Lung (tissue), 12 donors: Measurements from ENCODE around the gene CEP57L1. TPM values are rescaled to one million over a fixed set of nuclear protein-coding genes. Genes with fewer than 3 reads are reported as not detected.
A peak's percentile ranks its signal among the peaks of the same experiment; 100 is the strongest.

Experiments used
- ATAC-seq: fragments of 200-7000 bp; cut with Tn5 transposase; one replicate; pipeline ENCODE4 v1.9.1; 2020; ENCODE audit warnings: moderate number of reproducible peaks; ENCODE audit not compliant: insufficient read depth, low FRiP score
- DNase-seq, 3 donors: peaks; one replicate each; pipeline ENCODE4 v3.0.0-alpha.2; 2013 to 2017
- H3K27ac ChIP-seq, 2 donors: one replicate each; pipeline ENCODE4 v1.5.1; 2013; ENCODE audit warnings: mild to moderate bottlenecking in 2 of 2, moderate library complexity in 2 of 2, control low read depth in 1 of 2, inconsistent platforms in 1 of 2, low read depth in 1 of 2, low read length in 1 of 2
- H3K27me3 ChIP-seq, 3 donors: one replicate each; pipeline ENCODE4 v1.5.1; 2013; ENCODE audit warnings: low read length in 2 of 3; ENCODE audit not compliant: control insufficient read depth in 3 of 3, insufficient read depth in 3 of 3
- H3K36me3 ChIP-seq, 4 donors: one replicate each; pipeline ENCODE4 v1.5.1; 2013; ENCODE audit warnings: low read length in 4 of 4, mild to moderate bottlenecking in 1 of 4, moderate library complexity in 1 of 4; ENCODE audit not compliant: control insufficient read depth in 4 of 4, insufficient read depth in 4 of 4
- H3K4me1 ChIP-seq, 5 donors: one replicate each; pipeline ENCODE4 v1.5.1; 2013; ENCODE audit warnings: low read length in 5 of 5, mild to moderate bottlenecking in 2 of 5, moderate library complexity in 1 of 5; ENCODE audit not compliant: control insufficient read depth in 5 of 5, insufficient read depth in 5 of 5
- H3K4me3 ChIP-seq: one replicate; pipeline ENCODE4 v1.5.1; 2013; ENCODE audit warnings: mild to moderate bottlenecking, control low read depth, moderate library complexity
- H3K9ac ChIP-seq, 2 donors: one replicate each; pipeline ENCODE4 v1.5.1; 2013; ENCODE audit warnings: low read length in 2 of 2, control low read depth in 1 of 2; ENCODE audit not compliant: insufficient read depth in 1 of 2
- H3K9me3 ChIP-seq, 4 donors: one replicate each; pipeline ENCODE4 v1.5.1; 2013; ENCODE audit warnings: low read length in 3 of 4, mild to moderate bottlenecking in 1 of 4, moderate library complexity in 1 of 4; ENCODE audit not compliant: control insufficient read depth in 4 of 4, insufficient read depth in 3 of 4
- CTCF ChIP-seq: IDR thresholded peaks from 2 replicates; pipeline ENCODE4 v1.5.1; 2012; ENCODE audit warnings: mild to moderate bottlenecking; ENCODE audit errors: control extremely low read depth, extremely low read depth
- WGBS, 2 donors: extraction: QIAGEN DNeasy Blood & Tissue Kit; methylation state at CpG; one replicate each; pipeline ENCODE4 v1.1.7; 2013; 5-methylcytosine and 5-hydroxymethylcytosine counted together
- polyA plus RNA-seq, 2 donors: library from polyadenylated mRNA; stranded (reverse); fragments of 200-250 nt; gene quantifications; one replicate each; pipeline ENCODE4 v1.2.1, GENCODE V29; 2013
- total RNA-seq, 2 donors: library from RNA; depleted of rRNA in 1 of 2; stranded (reverse); fragments of >200 nt in 1 of 2; gene quantifications; one replicate each; pipeline ENCODE4 v1.2.1, GENCODE V29; 2014 to 2021
- donor health status: control.
- donor health status: control.
- donor health status: Bipolar disorder and iron deficiency.
- donor health status: healthy.
- donor health status: DM: yes; HTN: yes; CAD: no.

CEP57L1 gene
- total and polyA plus RNA-seq, 4 donors = 4.8 to 44.3 (median 8.2) TPM

- peak overlapping the region; percentile 38 for H3K4me3 ChIP-seq
- WGBS, 2 donors = 0 to 3% methylated on average over 8 of the region's 8 CpGs
- H3K9ac ChIP-seq = peak overlapping the region; percentile 93 to 99
- ATAC-seq (no peak), DNase-seq (no peak)
- H3K4me1 ChIP-seq = peaks cover 0 to 33% (median 9%) of the 10 kb centered on the region in 5 donors
- peak overlapping the region; percentile 99 for H3K27ac ChIP-seq
- no peaks in the 10 kb centered on the region for H3K27me3 ChIP-seq
- TF ChIP-seq CTCF = no peak
- peaks cover 0 to 6% (median 0%) of the 10 kb centered on the region in 4 donors for H3K36me3 ChIP-seq
- H3K9me3 ChIP-seq = no peaks in the 10 kb centered on the region
Measured at GRCh38 chr6:109095835-109096084, 453 bp downstream of the CEP57L1 start.

GRCh38 chr6:109096208-109096607 lies 901 bp downstream of the CEP57L1 start:
- Histone ChIP-seq H3K4me3 (no peak overlapping the region), H3K9ac (peak overlapping the region; percentile 93 to 99), H3K36me3 (peaks cover 0 to 10% (median 0%) of the 10 kb centered on the region in 4 donors), H3K9me3 (no peaks in the 10 kb centered on the region), H3K4me1 (peaks cover 0 to 33% (median 6%) of the 10 kb centered on the region in 5 donors), H3K27me3 (no peaks in the 10 kb centered on the region), H3K27ac (no peak overlapping the region)
- 33 to 46% methylated on average over 6 of the region's 6 CpGs for WGBS, 2 donors
- TF ChIP-seq CTCF = no peak
- DNase-seq (no peak), ATAC-seq (no peak)

- H3K9me3 ChIP-seq = no peaks in the 10 kb centered on the region
- no peak overlapping the region for H3K27ac ChIP-seq
- 97 to 100% methylated on average over 1 of the region's 1 CpG for WGBS, 2 donors
- no peak overlapping the region for H3K4me3 ChIP-seq
- H3K9ac ChIP-seq = no peak overlapping the region
- peaks cover 0 to 19% (median 6%) of the 10 kb centered on the region in 5 donors for H3K4me1 ChIP-seq
- DNase-seq (no peak), ATAC-seq (no peak)
- no peak for TF ChIP-seq CTCF
- no peaks in the 10 kb centered on the region for H3K27me3 ChIP-seq
- H3K36me3 ChIP-seq = peaks cover 0 to 13% (median 0%) of the 10 kb centered on the region in 4 donors
Measured at GRCh38 chr6:109097661-109098060, 2.4 kb downstream of the CEP57L1 start.

- no peak for TF ChIP-seq CTCF
- no peak overlapping the region for H3K9ac ChIP-seq
- H3K9me3 ChIP-seq = no peaks in the 10 kb centered on the region
- peaks cover 0 to 9% (median 0%) of the 10 kb centered on the region in 4 donors for H3K36me3 ChIP-seq
- H3K4me1 ChIP-seq = peaks cover 0 to under 1% (median 0%) of the 10 kb centered on the region in 5 donors
- H3K27me3 ChIP-seq = no peaks in the 10 kb centered on the region
- H3K4me3 ChIP-seq = no peak overlapping the region
- no peak overlapping the region for H3K27ac ChIP-seq
- ATAC-seq (no peak), DNase-seq (no peak)
- WGBS, 2 donors = 59 to 71% methylated on average over 1 of the region's 1 CpG
Measured at GRCh38 chr6:109102762-109103161, 7.5 kb downstream of the CEP57L1 start.
